ENCODE data around the gene CYP46A1.

CYP46A1 gene

DNA sequence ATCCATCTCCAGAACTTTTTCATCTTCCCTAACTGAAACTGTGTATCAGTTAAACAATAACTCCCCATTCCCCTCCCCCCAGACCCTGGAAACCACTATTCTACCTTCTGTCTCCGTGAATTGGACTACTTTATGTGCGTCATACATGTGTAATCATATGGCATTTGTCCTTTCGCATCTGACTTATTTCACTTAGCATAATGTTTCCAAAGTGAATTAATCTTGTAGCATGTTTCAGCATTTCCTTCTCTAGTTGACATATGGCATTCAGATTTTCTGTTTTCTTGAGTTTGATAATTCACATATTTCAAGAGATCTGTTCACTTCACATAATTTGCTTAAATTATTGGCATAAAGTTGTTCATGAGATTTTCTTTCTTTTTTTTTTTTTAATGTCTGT is 9.8 kb downstream of the CYP46A1 start:
- no peak overlapping the region for H3K4me3 ChIP-seq (ENCODE audit: low read depth, low read length)
- DNase-seq (ENCODE audit: low read depth, low spot score): no peak
- TF ChIP-seq, protein P1, sequence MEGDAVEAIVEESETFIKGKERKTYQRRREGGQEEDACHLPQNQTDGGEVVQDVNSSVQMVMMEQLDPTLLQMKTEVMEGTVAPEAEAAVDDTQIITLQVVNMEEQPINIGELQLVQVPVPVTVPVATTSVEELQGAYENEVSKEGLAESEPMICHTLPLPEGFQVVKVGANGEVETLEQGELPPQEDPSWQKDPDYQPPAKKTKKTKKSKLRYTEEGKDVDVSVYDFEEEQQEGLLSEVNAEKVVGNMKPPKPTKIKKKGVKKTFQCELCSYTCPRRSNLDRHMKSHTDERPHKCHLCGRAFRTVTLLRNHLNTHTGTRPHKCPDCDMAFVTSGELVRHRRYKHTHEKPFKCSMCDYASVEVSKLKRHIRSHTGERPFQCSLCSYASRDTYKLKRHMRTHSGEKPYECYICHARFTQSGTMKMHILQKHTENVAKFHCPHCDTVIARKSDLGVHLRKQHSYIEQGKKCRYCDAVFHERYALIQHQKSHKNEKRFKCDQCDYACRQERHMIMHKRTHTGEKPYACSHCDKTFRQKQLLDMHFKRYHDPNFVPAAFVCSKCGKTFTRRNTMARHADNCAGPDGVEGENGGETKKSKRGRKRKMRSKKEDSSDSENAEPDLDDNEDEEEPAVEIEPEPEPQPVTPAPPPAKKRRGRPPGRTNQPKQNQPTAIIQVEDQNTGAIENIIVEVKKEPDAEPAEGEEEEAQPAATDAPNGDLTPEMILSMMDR (IDR thresholded peaks at IDR 0.05; ENCODE audit: low read depth, low read length): no peak
- in situ Hi-C loops (cut with HindIII; ENCODE audit: low sequenced_read_pairs): no loop called here

DNA sequence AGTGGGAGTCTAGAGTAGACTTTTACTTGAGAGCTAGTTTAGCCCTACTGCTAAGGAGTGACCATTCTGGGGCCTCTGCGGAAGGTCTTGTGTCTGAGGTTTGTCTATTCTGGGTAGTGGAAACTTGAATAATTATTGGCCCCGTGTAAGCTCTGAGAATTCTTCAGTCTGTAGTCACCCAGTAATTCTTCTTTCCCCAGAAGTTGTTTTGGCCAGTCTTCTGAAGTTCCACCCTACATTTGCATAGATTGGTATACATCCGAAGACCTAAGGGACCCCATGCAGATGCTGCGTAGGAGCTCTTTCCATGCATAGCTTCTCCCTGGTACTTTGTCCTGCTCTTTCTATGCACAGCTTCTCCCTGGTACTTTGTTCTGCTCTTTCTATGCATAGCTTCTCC is 12.8 kb downstream of the CYP46A1 start:
- in situ Hi-C loops (cut with HindIII; ENCODE audit: low sequenced_read_pairs): no loop called here
- TF ChIP-seq, protein P1 (IDR thresholded peaks at IDR 0.05; ENCODE audit: low read depth, low read length): no peak
- DNase-seq (ENCODE audit: low read depth, low spot score): no peak
- H3K4me3 ChIP-seq (ENCODE audit: low read depth, low read length): no peak overlapping the region

DNA sequence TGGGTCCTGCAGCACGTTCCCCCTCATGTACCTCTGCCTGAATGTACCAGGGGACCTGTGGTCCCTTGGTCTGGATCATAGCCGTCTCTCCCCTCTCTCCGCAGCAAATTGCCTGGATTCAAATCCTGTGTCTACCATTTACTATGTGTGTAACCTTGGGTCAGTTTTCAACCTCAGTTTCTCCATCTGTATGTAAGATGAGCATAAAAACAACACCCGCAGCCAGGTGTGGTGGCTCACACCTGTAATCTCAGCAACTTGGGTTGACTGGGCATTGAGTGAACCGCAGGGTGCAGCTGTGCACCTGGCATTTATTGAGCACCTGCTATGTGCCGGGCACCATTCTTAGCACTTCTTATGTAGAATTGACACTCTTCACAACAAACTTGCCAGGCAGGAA is 14.1 kb downstream of the CYP46A1 start:
- no peak overlapping the region for H3K4me3 ChIP-seq (ENCODE audit: low read depth, low read length)
- in situ Hi-C loops (cut with HindIII; ENCODE audit: low sequenced_read_pairs): no loop called here
- TF ChIP-seq, protein P1 (IDR thresholded peaks at IDR 0.05; ENCODE audit: low read depth, low read length): no peak
- no peak for DNase-seq (ENCODE audit: low read depth, low spot score)

DNA sequence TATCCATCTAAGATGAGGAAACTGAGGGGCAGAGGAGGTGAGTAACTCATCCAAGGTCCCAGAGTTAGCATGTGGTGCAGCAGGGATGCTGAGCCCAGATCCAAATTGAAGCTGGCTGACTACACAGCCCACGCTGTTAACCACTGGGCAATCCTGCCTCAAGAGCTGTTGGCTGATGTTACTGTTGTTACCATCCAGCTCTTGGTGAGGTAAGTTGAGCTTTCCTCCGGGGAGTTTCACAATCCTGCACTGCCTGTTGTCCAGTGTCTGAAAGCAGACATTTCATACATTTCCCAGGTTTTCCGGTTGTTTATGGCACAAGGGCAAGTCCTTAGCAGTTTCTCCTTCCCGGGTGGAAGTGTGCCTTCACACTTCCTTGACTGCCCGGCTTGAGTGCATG is 14.5 kb downstream of the CYP46A1 start:
- no peak for DNase-seq (ENCODE audit: low read depth, low spot score)
- TF ChIP-seq, protein P1 (IDR thresholded peaks at IDR 0.05; ENCODE audit: low read depth, low read length): no peak
- no peak overlapping the region for H3K4me3 ChIP-seq (ENCODE audit: low read depth, low read length)
- in situ Hi-C loops (cut with HindIII; ENCODE audit: low sequenced_read_pairs): no loop called here

DNA sequence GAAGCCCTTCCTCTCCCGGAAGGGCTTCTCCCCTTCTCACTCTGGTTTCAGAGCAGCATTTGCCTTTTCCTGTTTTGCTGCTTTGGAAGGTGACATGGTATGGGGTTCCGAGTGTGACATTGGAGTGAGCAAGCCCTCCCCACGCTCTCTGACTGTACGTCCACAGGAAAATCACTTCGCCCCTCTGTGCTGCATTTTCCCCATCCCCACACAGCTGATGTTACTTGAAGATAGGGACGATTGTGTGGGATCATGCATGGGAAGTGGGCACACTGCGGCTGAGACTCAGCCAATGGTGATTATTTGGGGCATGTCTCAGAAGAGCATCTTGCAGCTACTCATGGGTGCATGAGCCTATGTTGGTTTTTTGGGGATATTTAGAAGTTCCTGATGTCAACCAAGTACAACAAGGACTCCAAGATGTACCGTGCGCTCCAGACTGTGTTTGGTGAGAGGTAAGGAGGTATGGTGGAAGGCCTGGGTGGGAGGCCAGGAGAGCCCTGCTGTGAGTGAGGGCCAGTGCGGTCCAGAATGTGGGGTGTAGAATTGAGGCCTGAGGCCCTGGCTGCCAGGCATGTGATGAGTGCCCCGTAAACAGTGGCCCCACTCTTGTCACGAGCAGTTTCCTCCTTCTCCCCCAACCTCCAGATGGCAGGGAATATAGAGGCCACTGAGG is 15.1 kb downstream of the CYP46A1 start:
- no peak for DNase-seq (ENCODE audit: low read depth, low spot score)

DNA sequence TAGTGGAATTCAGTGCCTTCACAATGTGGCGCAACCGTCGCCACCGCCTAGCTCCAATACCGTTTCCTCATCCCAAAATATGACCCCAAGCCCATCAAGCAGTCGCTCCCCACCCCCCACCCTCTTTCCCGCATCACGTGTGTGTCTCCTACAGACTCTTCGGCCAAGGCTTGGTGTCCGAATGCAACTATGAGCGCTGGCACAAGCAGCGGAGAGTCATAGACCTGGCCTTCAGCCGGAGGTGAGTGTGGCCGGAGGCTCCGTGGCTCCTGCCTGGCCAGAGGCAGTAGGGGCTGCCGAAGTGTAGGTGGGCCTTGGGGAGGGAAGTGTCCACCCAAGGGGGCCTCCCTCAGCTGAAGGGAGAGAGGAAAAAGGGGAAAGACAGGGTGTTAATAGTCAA is 15.8 kb downstream of the CYP46A1 start:
- in situ Hi-C loops (cut with HindIII; ENCODE audit: low sequenced_read_pairs): no loop called here
- TF ChIP-seq, protein P1 (IDR thresholded peaks at IDR 0.05; ENCODE audit: low read depth, low read length): no peak
- no peak for DNase-seq (ENCODE audit: low read depth, low spot score)
- H3K4me3 ChIP-seq (ENCODE audit: low read depth, low read length): no peak overlapping the region

More for the DNA sequence above, 15.1 kb downstream of the CYP46A1 start:
- TF ChIP-seq, protein P1 (IDR thresholded peaks at IDR 0.05; ENCODE audit: low read depth, low read length): no peak
- in situ Hi-C loops (cut with HindIII; ENCODE audit: low sequenced_read_pairs): no loop called here
- no peak overlapping the region for H3K4me3 ChIP-seq (ENCODE audit: low read depth, low read length)
